IMR-90 (cell line): ENCODE results near the gene ZNF365. TPM values are rescaled to one million over a fixed set of nuclear protein-coding genes. Genes with fewer than 3 reads are reported as not detected.
A peak's percentile ranks its signal among the peaks of the same experiment; 100 is the strongest.

ENCODE experiments used
- ATAC-seq: fragments of 200-7000 bp; cut with Tn5 transposase; 2 replicates; pipeline ENCODE4 v1.9.1; 2020; ENCODE audit warnings: low read depth, mild to moderate bottlenecking, moderate library complexity
- BruUV-seq: library from RNA; stranded (reverse); fragments of 400-500 nt; replicated peaks from 2 replicates; lab custom pipeline; 2021; lab: Mats Ljungman, UMichigan
- CTCF ChIA-PET: fragments of 300-600 bp; formaldehyde crosslinking; extraction: SDS; loops from one replicate; lab custom pipeline; 2021; ENCODE audit warnings: antibody characterized with exemption; lab: Yijun Ruan, JAX
- POLR2A ChIA-PET: fragments of 300-600 bp; sonication (Branson Sonifier 250); formaldehyde crosslinking; loops from one replicate; lab custom pipeline; 2022; ENCODE audit warnings: antibody characterized with exemption; ENCODE audit not compliant: unreplicated experiment; lab: Charles Lee
- DNase-seq: peaks from one replicate; pipeline ENCODE4 v3.0.0; 2013
- H2AFZ ChIP-seq: replicated peaks from 2 replicates; pipeline ENCODE3; 2013; ENCODE audit warnings: low read length, mild to moderate bottlenecking; ENCODE audit not compliant: poor library complexity
- H2AK5ac ChIP-seq: 2 replicates; pipeline ENCODE4 v1.6.1; 2013; ENCODE audit warnings: low read depth, low read length, inconsistent platforms
- H2AK9ac ChIP-seq: replicated peaks from 2 replicates; pipeline ENCODE3; 2013; ENCODE audit warnings: mild to moderate bottlenecking, low read depth, low read length, moderate library complexity; ENCODE audit not compliant: poor library complexity
- H2BK120ac ChIP-seq: 2 replicates; pipeline ENCODE4 v1.6.1; 2013; ENCODE audit warnings: low read depth, low read length, inconsistent platforms
- H2BK15ac ChIP-seq: 3 replicates; pipeline ENCODE4 v1.6.1; 2013; ENCODE audit warnings: low read depth, low read length, inconsistent platforms
- H2BK20ac ChIP-seq: 2 replicates; pipeline ENCODE4 v1.6.1; 2013; ENCODE audit warnings: low read depth, mild to moderate bottlenecking, inconsistent platforms, low read length, moderate library complexity
- H2BK5ac ChIP-seq: 2 replicates; pipeline ENCODE4 v1.6.1; 2013; ENCODE audit warnings: mild to moderate bottlenecking, low read depth, low read length, inconsistent platforms; ENCODE audit not compliant: poor library complexity, severe bottlenecking
- H3K14ac ChIP-seq: replicated peaks from 2 replicates; pipeline ENCODE4 v1.6.1; 2013; ENCODE audit warnings: low read depth, low read length, inconsistent platforms
- H3K18ac ChIP-seq: 2 replicates; pipeline ENCODE4 v1.6.1; 2013; ENCODE audit warnings: low read depth, low read length, control low read depth
- H3K23ac ChIP-seq: 2 replicates; pipeline ENCODE4 v1.6.1; 2013; ENCODE audit warnings: low read depth, low read length, inconsistent platforms
- H3K27ac ChIP-seq: 2 replicates; pipeline ENCODE4 v1.5.1; 2013; ENCODE audit warnings: mild to moderate bottlenecking, control low read depth, low read length; ENCODE audit not compliant: insufficient read depth
- H3K27me3 ChIP-seq: 2 replicates; pipeline ENCODE4 v1.6.1; 2013; ENCODE audit warnings: low read length; ENCODE audit not compliant: control insufficient read depth, insufficient read depth
- H3K36me3 ChIP-seq: 2 replicates; pipeline ENCODE4 v1.6.1; 2013; ENCODE audit warnings: low read length, mixed read lengths; ENCODE audit not compliant: control insufficient read depth, insufficient read depth
- H3K4ac ChIP-seq: 2 replicates; pipeline ENCODE4 v1.6.1; 2013; ENCODE audit warnings: low read depth, low read length, inconsistent platforms
- H3K4me1 ChIP-seq: 2 replicates; pipeline ENCODE4 v1.6.1; 2013; ENCODE audit warnings: low read length, mixed read lengths; ENCODE audit not compliant: control insufficient read depth, insufficient read depth
- H3K4me2 ChIP-seq: 2 replicates; pipeline ENCODE4 v1.6.1; 2013; ENCODE audit warnings: low read depth, mild to moderate bottlenecking, control low read depth, low read length, moderate library complexity
- H3K4me3 ChIP-seq: 2 replicates; pipeline ENCODE4 v1.5.1; 2013; ENCODE audit warnings: low read depth, mild to moderate bottlenecking, control low read depth, low read length, moderate library complexity; ENCODE audit not compliant: insufficient read depth
- H3K56ac ChIP-seq: 2 replicates; pipeline ENCODE4 v1.6.1; 2013; ENCODE audit warnings: low read length, inconsistent platforms; ENCODE audit not compliant: insufficient read depth; ENCODE audit errors: extremely low read depth
- H3K79me1 ChIP-seq, 2 experiments: 2 replicates each; pipeline ENCODE4 v1.6.1; 2013; ENCODE audit warnings: low read length in 2 of 2, inconsistent platforms in 1 of 2, low read depth in 1 of 2
- H3K9ac ChIP-seq: 2 replicates; pipeline ENCODE4 v1.6.1; 2013; ENCODE audit warnings: low read depth, low read length, control low read depth
- H3K9me1 ChIP-seq: 2 replicates; pipeline ENCODE4 v1.6.1; 2013; ENCODE audit warnings: low read length, inconsistent platforms; ENCODE audit not compliant: insufficient read depth
- H3K9me3 ChIP-seq: 2 replicates; pipeline ENCODE4 v1.6.1; 2013; ENCODE audit warnings: low read length; ENCODE audit not compliant: control insufficient read depth, insufficient read depth
- H4K20me1 ChIP-seq: 2 replicates; pipeline ENCODE4 v1.6.1; 2013; ENCODE audit warnings: low read length, inconsistent platforms; ENCODE audit not compliant: insufficient read depth
- H4K5ac ChIP-seq: 2 replicates; pipeline ENCODE4 v1.6.1; 2013; ENCODE audit warnings: mild to moderate bottlenecking, low read depth, low read length, control low read depth
- H4K8ac ChIP-seq, 2 experiments: 2 replicates each; pipeline ENCODE4 v1.6.1; 2013; ENCODE audit warnings: low read depth in 2 of 2, low read length in 2 of 2, control low read depth in 1 of 2, inconsistent platforms in 1 of 2
- H4K91ac ChIP-seq: 2 replicates; pipeline ENCODE4 v1.6.1; 2013; ENCODE audit warnings: low read depth, low read length, inconsistent platforms; ENCODE audit not compliant: insufficient read depth
- BHLHE40 ChIP-seq: fragments of 150-350 bp; IDR thresholded peaks from 2 replicates; pipeline ENCODE4 v1.6.1; 2016; ENCODE audit warnings: mild to moderate bottlenecking, low read depth, low read length
- CEBPB ChIP-seq: IDR thresholded peaks from 2 replicates; pipeline ENCODE4 v1.6.1; 2012; ENCODE audit warnings: low read depth, low read length, improper control_type of control experiment
- MAFK ChIP-seq: IDR thresholded peaks from 2 replicates; pipeline ENCODE4 v1.6.1; 2012; ENCODE audit warnings: low read depth, low read length, improper control_type of control experiment
- RFX5 ChIP-seq: IDR thresholded peaks from 2 replicates; pipeline ENCODE4 v1.8.0; 2012; ENCODE audit warnings: low read depth, mild to moderate bottlenecking, low read length, moderate library complexity
- WGBS, 2 experiments: methylation state at CpG; one replicate each; pipeline versions ENCODE4 v1.1.5 to v1.1.7; 2013; ENCODE audit warnings: missing lambda C conversion rate in 2 of 2; ENCODE audit not compliant: insufficient read length in 1 of 2; ENCODE audit errors: extremely low coverage in 2 of 2; 5-methylcytosine and 5-hydroxymethylcytosine counted together
- dilution Hi-C: fragments of 300-500 bp; cut with HindIII; formaldehyde crosslinking; loops from one replicate; pipeline ENCODE4 v1.14.3; 2018; ENCODE audit warnings: low sequenced_read_pairs; ENCODE audit not compliant: unreplicated experiment
- in situ Hi-C: fragments of 300-500 bp; cut with MboI; formaldehyde crosslinking; loops from 3 replicates; pipeline ENCODE4 v1.14.3; 2019; ENCODE audit warnings: low sequenced_read_pairs, inconsistent platforms, mixed read lengths
- intact Hi-C: fragments of 100-400 bp; cut with micrococcal nuclease; formaldehyde crosslinking; loops from 2 replicates; pipeline ENCODE4 v1.10.0; 2022
- polyA plus RNA-seq, 3 experiments: library from polyadenylated mRNA; depleted of rRNA; stranded (reverse); fragments of >200 nt; gene quantifications; 2 replicates each; pipeline ENCODE4 v1.2.3, GENCODE V29; 2012; ENCODE audit warnings: low replicate concordance in 1 of 3
- total RNA-seq: library from RNA; depleted of rRNA; stranded (reverse); fragments of >200 nt; gene quantifications from 2 replicates; pipeline ENCODE4 v1.2.3, GENCODE V29; 2012

ZNF365 gene
- total and polyA plus RNA-seq, 2 of the 4 experiments (the other 2 are of a cell fraction) = 1.2 to 3.2 TPM

GRCh38 chr10:62374862-62375710 lies 917 bp downstream of the ZNF365 start:
- intact Hi-C loops (loop anchor here (2.0 kb wide), 1 partner anchor 110 kb away; no protein-coding TSS in a partner anchor), dilution Hi-C loops (no loop called here), in situ Hi-C loops (no loop called here)
- Histone ChIP-seq H3K27ac (no peak overlapping the region), H4K91ac (no peak overlapping the region), H3K9me3 (no peaks in the 10 kb centered on the region), H4K5ac (no peak overlapping the region), H3K56ac (no peak overlapping the region), H3K4ac (no peak overlapping the region), H4K20me1 (no peaks in the 10 kb centered on the region; the same call in 1 of the 2 replicates), H3K4me3 (peak overlapping the region; percentile 49), H3K14ac (no peak overlapping the region), H3K36me3 (no peaks in the 10 kb centered on the region), H3K18ac (no peak overlapping the region), H2AK9ac (no peak overlapping the region), H2BK15ac (no peak overlapping the region), H3K9ac (0 out of 2 replicates have a peak overlapping the region, but pooled peaks have one; percentile 3), H2AK5ac (no peak overlapping the region), H2BK5ac (no peak overlapping the region), H3K9me1 (no peaks in the 10 kb centered on the region; the same call in 1 of the 2 replicates), H2BK20ac (no peak overlapping the region), H4K8ac (peak overlapping the region in 1 of 2 experiments; percentile 63; a peak in 2 of 4 replicates), H2BK120ac (no peak overlapping the region), H3K79me1 (no peaks in the 10 kb centered on the region), H3K4me1 (peaks cover 3% of the 10 kb centered on the region; the same call in 1 of the 2 replicates), H2AFZ (peak overlapping the region; percentile 98), H3K23ac (0 out of 2 replicates have a peak overlapping the region, but pooled peaks have one; percentile 72), H3K27me3 (no peaks in the 10 kb centered on the region), H3K4me2 (peak overlapping the region; percentile 57)
- TF ChIP-seq BHLHE40 (no peak), CEBPB (no peak), RFX5 (peak; percentile 97), MAFK (peak; percentile 50)
- no TSS peak for BruUV-seq
- 28% methylated on average over 3 of the region's 12 CpGs; no CpG with 5 or more reads in 1 of the 2 experiments for WGBS, 2 experiments
- POLR2A ChIA-PET = no interaction called here
- CTCF ChIA-PET = no interaction called here
- ATAC-seq (no peak), DNase-seq (peak; percentile 30)
